DMS153 treated with DMSO at 0.1 percent for 48 hours (cell line): ENCODE data around the gene TSTD2.
A peak's percentile ranks its signal among the peaks of the same experiment; 100 is the strongest.

Source experiments
- DNase-seq: peaks from one replicate; lab custom pipeline; 2025; ENCODE audit not compliant: unreplicated experiment; lab: John Stamatoyannopoulos, UW

Gene TSTD2

DNA sequence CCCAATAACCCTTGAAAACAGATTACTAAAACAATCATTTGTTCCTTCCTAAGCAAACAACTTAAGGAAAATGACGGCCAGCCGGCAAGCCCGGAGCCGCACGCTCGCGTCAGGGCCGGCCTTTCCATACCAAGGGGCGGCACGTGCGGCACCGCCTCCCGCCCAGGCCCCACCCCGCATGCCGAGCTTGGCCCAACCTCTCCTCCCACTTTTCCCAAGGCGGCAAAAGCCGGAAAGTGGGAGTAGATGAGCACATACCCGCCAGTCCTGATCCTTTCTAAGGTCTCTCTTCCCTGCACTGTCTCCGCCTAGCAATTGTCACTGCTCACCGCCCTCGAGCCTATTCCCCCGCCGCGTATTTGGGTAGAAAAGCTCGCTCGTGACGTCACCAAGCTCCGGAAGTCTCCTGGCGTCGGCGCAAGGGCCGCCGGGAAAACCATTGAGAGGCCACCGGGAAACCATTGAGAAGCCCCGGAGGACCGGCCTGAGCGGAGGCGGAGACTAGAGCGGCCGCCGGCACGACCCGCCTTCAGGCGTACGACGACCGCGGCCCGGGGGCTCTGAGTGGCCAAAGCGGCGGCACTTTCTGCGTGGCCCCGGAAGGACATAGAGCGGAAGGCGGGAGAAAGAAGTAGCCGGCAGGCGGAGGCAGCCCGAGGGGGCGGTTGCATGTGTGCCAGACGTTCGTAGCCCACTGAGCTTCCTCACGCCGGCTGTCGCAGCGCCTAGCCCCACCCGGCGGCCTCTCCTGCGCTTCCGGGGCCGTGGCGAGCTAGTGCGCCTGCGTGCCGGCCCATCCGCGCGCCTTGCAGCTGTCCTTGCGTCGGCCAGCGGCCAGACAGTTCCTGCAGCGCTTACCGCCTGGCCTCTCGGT is at the start of gene TSTD2, which contains the start of gene NCBP1:
TSTD2 (minus strand) TSS at position 384 of the 874 bp plus-strand sequence. CDS start 5,806 bp downstream, outside the sequence.
NCBP1 (plus strand) TSS at position 837 of the 874 bp plus-strand sequence. CDS start 61 bp downstream, outside the sequence.
- DNase-seq, result peak; percentile 95

DNA sequence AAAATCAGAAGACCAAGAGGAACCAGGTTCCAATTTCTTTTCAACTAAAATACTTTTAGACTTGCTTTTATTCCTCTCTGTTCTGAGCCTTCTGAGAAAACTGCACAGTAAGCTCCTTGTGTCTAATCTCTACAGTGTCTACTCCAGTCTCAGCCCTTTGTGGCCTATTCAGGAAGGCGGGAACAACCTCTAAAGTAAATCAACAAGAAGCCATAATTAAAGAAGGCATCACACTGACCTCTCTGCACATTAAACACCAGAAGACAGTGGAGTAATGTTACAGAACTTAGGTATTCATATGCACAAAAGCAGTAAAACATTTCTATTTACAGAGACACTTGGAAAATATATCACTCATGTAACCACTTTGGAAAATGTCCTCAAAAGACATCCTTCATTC is 49.1 kb upstream of the TSTD2 start:
- no peak for DNase-seq

DNA sequence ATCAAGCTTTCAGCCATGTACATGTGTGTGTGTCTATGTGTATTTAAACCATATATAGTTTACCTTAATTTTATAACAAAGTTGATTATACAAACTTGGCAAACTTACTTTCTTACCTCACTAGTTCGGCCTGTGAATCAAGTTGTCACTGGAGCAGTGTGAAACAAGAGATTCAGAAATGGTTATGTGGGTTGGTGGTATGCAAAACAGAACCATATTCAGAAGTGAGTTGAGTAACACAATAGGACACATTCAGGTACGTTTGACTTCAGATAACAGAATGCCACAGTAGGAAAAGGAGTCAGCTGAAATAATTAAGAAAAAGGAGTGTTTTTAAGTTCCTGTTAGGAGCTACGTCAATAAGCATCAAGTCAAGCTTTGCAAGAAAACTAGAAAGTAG is 42.5 kb upstream of the TSTD2 start:
- no peak for DNase-seq

DNA sequence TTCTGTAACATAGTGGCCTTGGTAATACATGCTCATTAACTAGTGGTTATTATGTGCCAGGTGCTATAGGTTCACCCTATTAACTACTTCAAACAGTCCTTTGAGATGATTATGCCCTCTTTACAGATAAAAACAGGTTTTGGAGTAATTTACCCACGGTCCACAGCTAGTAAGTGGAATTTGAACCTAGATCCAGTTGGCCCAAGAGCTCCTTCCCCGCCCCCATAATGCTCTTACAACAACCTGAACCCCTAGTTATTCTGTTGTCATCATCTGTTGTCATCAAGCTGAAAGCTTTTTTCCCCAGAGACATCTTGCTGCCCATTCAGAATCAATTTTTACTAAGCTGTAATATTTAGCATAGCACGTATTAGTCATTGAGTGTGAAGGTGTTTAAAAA is 40.8 kb upstream of the TSTD2 start:
- DNase-seq, result no peak

DNA sequence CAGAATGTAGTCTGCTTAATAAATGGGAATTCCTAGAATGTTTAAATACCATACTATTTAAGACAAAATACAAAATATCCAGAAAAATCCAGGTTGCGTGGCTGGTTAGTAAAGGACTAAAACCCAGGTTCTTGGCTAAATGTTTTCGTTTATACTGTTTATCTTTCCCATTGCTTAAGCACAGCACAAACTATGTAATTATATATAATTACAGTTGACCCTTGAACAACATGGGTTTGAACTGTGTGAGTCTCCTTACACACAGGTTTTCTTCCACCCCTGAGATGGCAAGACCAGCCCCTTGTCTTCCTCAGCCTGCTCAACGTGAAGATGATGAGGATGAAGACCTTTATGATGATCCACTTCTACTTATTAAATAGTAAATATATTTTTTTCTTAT is 39.2 kb upstream of the TSTD2 start:
- no peak for DNase-seq

DNA sequence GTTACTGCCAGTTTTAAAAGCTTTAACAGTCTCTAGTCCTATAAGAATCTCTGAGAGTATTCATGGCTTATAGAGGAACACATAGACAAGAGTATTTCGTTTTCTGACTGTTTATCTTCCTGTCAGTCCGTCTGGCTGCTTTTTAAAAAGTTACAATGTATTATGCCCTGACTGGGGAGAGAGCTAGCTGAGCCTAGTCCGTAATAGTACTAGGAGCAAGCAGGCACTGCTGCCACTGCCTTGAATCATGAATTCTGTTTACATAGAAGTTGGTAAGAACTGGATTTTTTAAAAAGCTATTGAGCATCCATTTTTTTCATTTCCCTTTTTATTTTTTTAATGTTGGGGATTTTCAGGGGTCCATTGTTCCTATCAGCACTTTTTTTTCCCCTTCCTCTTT is 37.4 kb upstream of the TSTD2 start:
- DNase-seq, result no peak

DNA sequence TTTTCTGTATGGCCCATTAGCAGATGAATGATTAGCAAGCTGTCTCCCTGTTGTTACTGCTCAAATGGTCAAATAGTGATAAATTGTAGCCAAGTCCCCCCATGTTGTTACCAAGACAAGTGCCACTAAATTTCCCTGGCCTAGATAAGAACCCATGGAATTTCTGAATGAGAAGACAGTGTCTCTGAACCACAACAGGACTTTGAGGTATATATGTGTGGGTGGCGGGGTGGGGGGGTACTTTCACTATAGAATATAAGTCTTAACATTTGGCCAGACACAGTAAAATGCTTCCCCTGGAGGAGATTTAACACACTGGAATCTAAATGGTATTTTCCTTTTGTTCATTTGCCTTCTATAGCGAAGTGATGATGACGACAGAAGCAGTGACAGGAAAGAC is 35.3 kb upstream of the TSTD2 start:
- no peak for DNase-seq

DNA sequence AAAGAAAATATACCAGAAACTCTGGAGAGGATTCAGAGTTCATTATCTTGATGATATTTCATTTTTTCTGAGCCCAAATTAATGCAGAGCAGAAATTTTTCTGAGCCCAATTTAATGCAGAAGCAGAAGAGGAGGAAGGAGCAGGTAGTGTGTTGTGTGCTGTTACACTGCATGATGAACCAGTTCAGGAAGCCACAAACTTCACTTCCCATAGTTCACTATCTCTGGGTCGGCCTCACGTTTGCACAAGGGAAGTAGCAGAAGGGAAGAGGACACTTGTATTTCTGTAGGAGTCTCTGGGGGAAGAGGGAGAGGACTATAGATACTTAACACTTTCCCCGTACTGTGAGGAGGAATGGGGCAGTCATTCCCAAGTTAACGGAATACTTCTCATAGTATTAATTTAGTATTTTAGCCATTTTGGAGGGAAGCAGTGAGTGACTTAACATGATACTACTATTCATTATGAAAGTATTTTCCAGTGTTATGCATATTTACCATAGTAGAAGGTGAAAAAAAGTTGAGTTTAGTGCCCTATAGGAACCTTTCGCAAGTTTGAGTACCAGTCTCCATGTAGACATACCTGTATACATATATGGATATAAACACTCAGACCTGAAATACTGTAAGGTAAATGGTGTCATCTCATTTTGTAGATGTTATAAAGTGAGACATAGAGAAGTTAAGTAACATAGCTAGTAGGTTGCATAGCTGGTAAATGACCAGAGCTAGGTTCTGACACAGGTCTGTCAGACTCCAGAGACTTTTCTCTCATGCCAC is 33.9 kb upstream of the TSTD2 start:
- DNase-seq, result no peak

DNA sequence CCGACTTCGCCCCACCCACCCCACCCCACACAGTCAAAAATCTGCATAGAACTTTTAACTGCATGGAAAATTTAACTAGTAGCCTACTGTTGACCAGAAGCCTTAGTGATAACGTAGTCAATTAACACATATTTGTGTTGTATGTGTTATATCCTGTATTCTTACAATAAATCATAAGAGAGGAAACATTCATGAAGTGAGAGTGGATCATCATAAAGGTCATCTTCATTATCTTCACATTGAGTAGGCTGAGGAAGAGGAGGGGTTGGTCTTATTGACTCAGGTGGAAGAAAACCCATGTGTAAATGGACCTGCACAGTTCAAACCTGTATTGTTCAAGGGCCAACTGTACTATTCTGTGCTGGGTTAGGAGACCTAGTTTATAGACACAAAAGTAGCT is 32.6 kb upstream of the TSTD2 start:
- no peak for DNase-seq

DNA sequence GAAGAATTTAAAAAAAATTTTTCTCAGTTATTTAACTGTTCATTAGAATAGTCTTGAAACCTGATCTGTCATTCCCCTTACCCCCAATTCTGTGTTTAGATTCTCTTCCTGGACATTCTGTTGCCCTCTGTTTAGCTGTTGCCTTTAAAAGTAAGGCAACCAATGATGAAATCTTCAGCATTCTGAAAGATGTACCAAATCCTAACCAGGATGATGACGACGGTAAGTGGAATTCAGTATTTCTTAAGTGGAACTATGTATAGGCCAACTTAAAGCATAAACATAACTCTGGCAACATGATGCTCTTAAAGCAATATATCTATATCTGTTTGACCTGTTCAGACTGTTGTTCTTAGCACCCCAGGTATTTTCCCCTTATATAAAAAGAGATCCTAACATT is 27.7 kb upstream of the TSTD2 start:
- DNase-seq, result no peak

DNA sequence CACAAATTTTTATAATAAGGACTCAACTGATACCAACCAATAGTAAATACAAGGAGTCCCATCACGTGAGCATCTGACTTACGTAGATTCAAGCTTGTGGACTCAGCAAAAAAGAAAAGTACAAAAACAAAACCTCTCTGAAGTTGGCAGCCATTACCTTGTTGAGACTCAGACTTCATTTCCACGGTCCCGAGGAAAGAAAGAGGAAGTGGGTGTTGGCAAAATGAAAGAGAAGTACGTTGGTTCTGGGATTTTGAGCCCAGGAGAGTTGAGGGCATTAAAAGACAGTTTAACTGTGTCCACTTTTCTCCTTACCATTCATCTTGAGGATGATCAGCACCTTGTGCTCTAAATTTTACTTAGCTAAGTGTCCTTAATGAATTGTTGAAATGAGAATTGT is 27.2 kb upstream of the TSTD2 start:
- DNase-seq, result no peak

DNA sequence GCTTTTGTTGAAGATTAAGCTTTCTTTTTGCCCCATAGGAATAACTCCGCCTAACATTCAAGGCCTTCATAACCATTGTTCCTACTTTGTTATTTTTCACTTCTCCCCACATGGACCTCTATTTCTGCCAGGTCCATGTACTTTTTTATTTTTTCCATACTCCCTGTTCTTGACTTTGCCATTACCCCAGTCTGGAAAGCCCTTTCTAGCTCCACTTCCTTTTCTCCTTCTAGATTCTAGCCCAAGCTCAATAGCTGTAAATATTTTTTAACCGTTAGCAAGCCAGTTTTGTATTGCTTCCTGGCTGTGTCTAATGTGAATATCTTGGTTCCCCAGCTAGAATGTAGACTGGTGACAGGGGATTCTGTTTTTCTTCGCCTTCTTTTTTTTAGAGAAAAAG is 26.6 kb upstream of the TSTD2 start:
- no peak for DNase-seq

DNA sequence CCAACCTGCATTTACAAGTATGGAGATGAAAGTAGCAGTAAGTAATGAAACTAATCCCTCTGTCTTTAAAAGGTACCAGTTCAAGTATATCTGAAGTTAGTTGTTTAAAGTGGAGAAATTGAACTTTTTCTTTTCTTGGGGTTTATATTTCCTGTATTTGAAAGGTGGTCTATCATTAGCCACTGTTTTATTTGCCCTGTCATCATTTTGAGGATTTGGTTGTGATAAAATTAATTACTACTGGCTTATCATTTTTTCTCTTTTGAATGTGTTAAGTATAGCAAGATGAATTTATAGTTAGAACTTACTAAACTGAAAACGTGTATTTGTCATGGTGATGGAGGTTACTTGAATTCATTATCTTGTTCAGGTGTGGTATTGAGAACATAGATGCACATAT is 25.5 kb upstream of the TSTD2 start:
- DNase-seq, result no peak

DNA sequence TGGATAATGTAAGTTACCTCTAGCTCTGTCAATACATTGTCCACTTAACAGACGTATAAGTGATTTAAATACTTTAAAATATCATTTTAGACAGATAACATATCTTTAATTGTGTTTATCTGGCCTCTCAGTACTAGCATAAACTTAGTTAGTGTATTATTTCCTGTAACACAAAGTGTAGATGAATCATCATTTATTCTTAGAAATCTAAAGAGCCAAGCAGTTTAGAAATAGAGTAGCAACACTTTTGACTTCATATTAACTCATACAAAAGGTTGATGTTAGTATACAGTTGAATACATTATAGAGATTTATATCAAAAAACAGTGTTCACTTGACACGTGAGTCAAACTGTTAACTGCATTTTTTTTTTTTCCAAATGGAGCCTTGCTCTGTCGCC is 18.5 kb upstream of the TSTD2 start:
- no peak for DNase-seq

DNA sequence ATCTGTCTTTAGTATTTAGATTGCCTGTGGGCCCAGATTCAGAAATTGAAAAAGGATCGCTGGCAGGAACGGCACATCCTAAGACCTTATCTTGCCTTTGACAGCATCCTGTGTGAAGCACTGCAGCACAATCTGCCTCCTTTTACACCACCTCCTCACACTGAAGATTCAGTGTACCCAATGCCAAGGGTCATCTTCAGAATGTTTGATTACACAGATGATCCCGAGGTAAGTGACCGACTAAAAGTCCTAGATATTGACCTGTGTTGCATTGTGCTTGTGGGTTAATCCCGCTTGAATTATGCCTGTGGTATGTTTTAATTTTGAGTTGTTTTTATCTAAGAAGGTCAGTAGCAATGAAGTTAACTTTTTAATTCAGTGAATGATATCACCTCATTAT is 14.8 kb upstream of the TSTD2 start:
- no peak for DNase-seq

DNA sequence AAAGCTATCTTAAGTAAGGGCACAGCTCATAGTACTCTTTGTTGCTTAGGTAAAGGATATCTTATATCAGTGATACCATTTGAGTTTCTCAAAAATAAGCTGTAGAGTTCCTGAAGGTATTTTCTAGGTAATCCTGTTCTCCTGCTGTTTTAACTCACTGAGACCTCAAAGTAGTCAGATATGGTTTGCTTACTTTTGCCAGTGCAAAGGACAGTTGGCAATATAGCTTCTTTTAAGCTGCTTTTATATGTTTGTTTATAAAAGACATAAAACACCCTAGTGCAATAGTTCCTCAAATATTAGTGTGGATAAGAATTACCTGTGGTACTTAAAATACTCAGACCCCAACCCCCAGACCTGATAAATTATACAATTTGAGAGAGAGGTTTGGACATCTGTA is 12.6 kb upstream of the TSTD2 start:
- no peak for DNase-seq

DNA sequence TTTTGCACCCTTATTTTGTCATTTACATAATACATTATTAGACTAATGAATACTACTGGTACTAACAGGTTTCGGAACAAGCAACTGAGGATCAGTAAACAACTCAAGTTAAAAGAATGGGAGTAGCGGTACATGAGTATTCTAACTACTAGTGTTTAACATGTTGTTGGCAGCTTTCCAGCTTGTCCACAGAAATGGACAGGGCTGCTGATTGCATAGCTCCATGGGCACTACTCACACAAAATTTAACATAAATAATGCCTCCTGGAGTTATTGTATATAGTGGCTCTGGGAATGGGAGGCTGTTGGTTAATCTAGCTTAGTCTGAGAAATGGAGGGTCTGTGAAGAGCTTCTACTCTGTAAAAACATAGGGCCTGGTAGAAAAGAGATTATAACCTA is 7.2 kb upstream of the TSTD2 start:
- peak; percentile 11 for DNase-seq

DNA sequence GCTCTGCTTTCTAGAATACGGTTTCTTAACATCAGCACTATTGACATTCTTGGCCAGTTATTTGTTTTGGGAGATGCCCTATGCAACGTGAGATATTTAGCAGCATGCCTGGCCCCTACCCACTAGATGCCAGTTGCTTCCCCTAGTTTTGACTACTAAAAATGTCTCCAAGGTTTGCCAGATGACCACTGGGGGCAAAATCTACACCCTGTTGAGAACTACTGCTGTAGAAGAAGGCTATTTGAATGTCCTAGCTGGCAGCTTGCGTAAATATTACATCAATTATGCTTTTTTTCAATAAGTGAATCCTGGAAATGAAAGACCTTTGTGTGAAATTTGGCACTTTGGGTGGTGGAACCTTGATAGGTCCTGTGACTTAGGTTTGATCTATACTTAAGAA is 5.5 kb upstream of the TSTD2 start:
- DNase-seq, result no peak

DNA sequence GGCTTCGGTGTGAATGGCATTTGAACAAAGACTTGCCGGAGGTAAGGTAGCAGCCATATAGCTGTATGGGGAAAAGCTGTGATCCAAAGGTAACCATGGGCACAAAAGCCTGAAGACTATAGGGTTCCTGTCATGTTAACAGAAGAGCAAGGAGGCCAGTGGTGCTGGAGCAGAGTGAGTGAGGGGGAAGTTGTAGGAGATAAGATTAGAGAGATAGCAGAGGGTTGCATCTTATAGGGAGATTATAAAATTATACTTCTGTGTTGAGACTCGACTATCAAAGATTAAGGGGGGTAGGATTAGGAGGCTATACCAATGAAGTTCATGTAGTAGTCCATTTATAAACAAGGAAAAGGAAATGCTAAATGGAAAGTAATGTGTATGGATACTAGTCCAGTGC is 3.7 kb upstream of the TSTD2 start:
- DNase-seq, result no peak

DNA sequence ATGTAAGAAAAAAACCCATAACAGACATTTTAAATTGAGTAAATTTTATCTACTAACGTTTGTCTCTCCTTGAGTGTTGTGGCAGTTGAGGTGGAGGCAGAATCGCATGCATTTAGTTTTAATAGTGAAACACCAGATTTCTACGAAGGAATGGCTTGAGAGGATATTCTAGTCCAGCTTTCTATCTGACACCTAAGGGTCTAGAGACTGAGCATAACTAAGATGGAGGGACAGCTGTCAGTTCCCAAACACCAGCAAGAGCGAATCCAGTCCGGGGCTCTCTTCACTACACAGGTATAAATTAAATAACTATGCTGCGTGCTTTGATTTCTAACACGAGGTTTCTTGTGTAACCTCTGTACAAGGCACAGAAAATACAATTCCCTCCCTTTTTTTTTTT is 1.9 kb upstream of the TSTD2 start:
- no peak for DNase-seq

DNA sequence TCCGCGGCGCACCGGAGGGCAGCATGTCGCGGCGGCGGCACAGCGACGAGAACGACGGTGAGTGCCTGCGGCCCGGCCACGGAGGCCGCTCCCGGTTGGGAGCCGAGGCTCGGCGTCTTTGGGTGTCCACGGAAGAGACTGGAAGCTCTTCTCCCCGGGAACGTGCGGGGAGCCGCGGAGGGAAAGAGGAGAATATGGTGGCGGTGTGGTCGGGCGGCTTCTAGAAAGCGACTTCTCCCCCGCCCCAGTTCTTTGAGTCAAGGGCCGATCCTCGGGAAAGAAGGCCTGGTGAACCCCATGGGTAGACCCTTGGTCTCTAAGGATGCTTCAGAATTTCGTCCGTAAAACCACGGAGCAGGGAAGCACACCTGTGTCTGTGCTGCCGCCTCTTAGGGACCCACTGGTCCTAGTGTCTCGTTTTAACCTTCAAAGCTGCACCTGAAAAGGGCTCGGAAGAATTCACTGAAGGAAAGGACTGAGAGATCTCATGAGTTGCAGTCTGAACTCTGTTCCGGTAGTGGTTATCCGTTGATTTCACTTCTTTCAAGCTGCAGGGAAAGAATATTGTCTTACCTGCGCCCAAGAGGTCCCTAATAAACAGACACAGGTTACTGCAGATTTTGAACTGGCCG is 807 bp upstream of the TSTD2 start:
- DNase-seq, result no peak
